Measurements from ENCODE around the gene PFKP.

The PFKP gene

GRCh38 chr10:3067118-3067858, at the start of gene PFKP:
PFKP (plus strand) TSS chr10:3067548; CDS start chr10:3067596, 48 bp downstream.
- H3K4me3 ChIP-seq (replicated peaks in 1 of 2; ENCODE audit: low read depth in 2 of 2, low read length in 2 of 2), result peak within 1 kb of the TSS; percentile 68 to 84
- peak in 1 of 2 donors; percentile 28 for DNase-seq (ENCODE audit: low read depth in 2 of 2)
- no peak for TF ChIP-seq CTCF (IDR thresholded peaks at IDR 0.05; ENCODE audit: low read depth, low read length)

- DNase-seq (ENCODE audit: low read depth in 2 of 2), result no peak
- no peak overlapping the region for H3K4me3 ChIP-seq (replicated peaks in 1 of 2; ENCODE audit: low read depth in 2 of 2, low read length in 2 of 2)
- TF ChIP-seq CTCF (IDR thresholded peaks at IDR 0.05; ENCODE audit: low read depth, low read length), result no peak
These were observed 49.1 kb upstream of the PFKP start for GRCh38 chr10:3018247-3018646.

GRCh38 chr10:3020311-3020710, 47.0 kb upstream of the PFKP start:
- no peak for TF ChIP-seq CTCF (IDR thresholded peaks at IDR 0.05; ENCODE audit: low read depth, low read length)
- DNase-seq (ENCODE audit: low read depth in 2 of 2), result no peak
- H3K4me3 ChIP-seq (replicated peaks in 1 of 2; ENCODE audit: low read depth in 2 of 2, low read length in 2 of 2), result no peak overlapping the region

- no peak overlapping the region for H3K4me3 ChIP-seq (replicated peaks in 1 of 2; ENCODE audit: low read depth in 2 of 2, low read length in 2 of 2)
- no peak for TF ChIP-seq CTCF (IDR thresholded peaks at IDR 0.05; ENCODE audit: low read depth, low read length)
- no peak for DNase-seq (ENCODE audit: low read depth in 2 of 2)
These were observed 46.5 kb upstream of the PFKP start for GRCh38 chr10:3020881-3021280.

GRCh38 chr10:3022027-3022426, 45.3 kb upstream of the PFKP start:
- no peak for DNase-seq (ENCODE audit: low read depth in 2 of 2)
- TF ChIP-seq CTCF (IDR thresholded peaks at IDR 0.05; ENCODE audit: low read depth, low read length), result no peak
- no peak overlapping the region for H3K4me3 ChIP-seq (replicated peaks in 1 of 2; ENCODE audit: low read depth in 2 of 2, low read length in 2 of 2)

GRCh38 chr10:3023892-3024291, 43.5 kb upstream of the PFKP start:
- TF ChIP-seq CTCF (IDR thresholded peaks at IDR 0.05; ENCODE audit: low read depth, low read length), result no peak
- DNase-seq (ENCODE audit: low read depth in 2 of 2), result no peak
- H3K4me3 ChIP-seq (replicated peaks in 1 of 2; ENCODE audit: low read depth in 2 of 2, low read length in 2 of 2), result no peak overlapping the region

Data from cardiac fibroblast (primary cell).